ENCODE measurements around the gene STOM.
A peak's percentile ranks its signal among the peaks of the same experiment; 100 is the strongest.

STOM gene

GRCh38 chr9:121326901-121327613 lies 43.0 kb downstream of the STOM start:
- Histone ChIP-seq H2AFZ (ENCODE audit: low read depth, low read length) (no peak overlapping the region), H3K4me1 (ENCODE audit: low read length) (peaks cover 20% of the 10 kb centered on the region), H3K4me3 (ENCODE audit: low read length) (no peak overlapping the region), H4K20me1 (ENCODE audit: insufficient read depth, low read length) (no peaks in the 10 kb centered on the region), H3K27me3 (ENCODE audit: low read depth, low read length) (no peaks in the 10 kb centered on the region), H3K9me3 (ENCODE audit: insufficient read depth, low read length) (no peaks in the 10 kb centered on the region), H3K27ac (ENCODE audit: low read length) (no peak overlapping the region), H3K36me3 (replicated peaks; ENCODE audit: low read depth, low read length) (no peaks in the 10 kb centered on the region), H3K4me2 (ENCODE audit: low read length) (no peak overlapping the region), H3K79me2 (ENCODE audit: low read length) (no peaks in the 10 kb centered on the region), H3K9ac (ENCODE audit: low read length) (no peak overlapping the region)
- TF ChIP-seq, protein P1, sequence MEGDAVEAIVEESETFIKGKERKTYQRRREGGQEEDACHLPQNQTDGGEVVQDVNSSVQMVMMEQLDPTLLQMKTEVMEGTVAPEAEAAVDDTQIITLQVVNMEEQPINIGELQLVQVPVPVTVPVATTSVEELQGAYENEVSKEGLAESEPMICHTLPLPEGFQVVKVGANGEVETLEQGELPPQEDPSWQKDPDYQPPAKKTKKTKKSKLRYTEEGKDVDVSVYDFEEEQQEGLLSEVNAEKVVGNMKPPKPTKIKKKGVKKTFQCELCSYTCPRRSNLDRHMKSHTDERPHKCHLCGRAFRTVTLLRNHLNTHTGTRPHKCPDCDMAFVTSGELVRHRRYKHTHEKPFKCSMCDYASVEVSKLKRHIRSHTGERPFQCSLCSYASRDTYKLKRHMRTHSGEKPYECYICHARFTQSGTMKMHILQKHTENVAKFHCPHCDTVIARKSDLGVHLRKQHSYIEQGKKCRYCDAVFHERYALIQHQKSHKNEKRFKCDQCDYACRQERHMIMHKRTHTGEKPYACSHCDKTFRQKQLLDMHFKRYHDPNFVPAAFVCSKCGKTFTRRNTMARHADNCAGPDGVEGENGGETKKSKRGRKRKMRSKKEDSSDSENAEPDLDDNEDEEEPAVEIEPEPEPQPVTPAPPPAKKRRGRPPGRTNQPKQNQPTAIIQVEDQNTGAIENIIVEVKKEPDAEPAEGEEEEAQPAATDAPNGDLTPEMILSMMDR (IDR thresholded peaks at IDR 0.05; ENCODE audit: low read depth, low read length) = no peak
- no peak for TF ChIP-seq EZH2phosphoT487 (IDR thresholded peaks at IDR 0.05; ENCODE audit: low read depth)

GRCh38 chr9:121326130-121326838 lies 43.8 kb downstream of the STOM start:
- H3K4me3 ChIP-seq (ENCODE audit: low read length) = no peak overlapping the region
- H3K4me2 ChIP-seq (ENCODE audit: low read length) = no peak overlapping the region
- H3K27ac ChIP-seq (ENCODE audit: low read length) = no peak overlapping the region
- no peaks in the 10 kb centered on the region for H3K36me3 ChIP-seq (replicated peaks; ENCODE audit: low read depth, low read length)
- peaks cover 20% of the 10 kb centered on the region for H3K4me1 ChIP-seq (ENCODE audit: low read length)
- no peaks in the 10 kb centered on the region for H3K79me2 ChIP-seq (ENCODE audit: low read length)
- TF ChIP-seq, protein P1 (IDR thresholded peaks at IDR 0.05; ENCODE audit: low read depth, low read length) = no peak
- no peak for TF ChIP-seq EZH2phosphoT487 (IDR thresholded peaks at IDR 0.05; ENCODE audit: low read depth)
- no peak overlapping the region for H3K9ac ChIP-seq (ENCODE audit: low read length)
- no peaks in the 10 kb centered on the region for H4K20me1 ChIP-seq (ENCODE audit: insufficient read depth, low read length)
- H2AFZ ChIP-seq (ENCODE audit: low read depth, low read length) = no peak overlapping the region
- no peaks in the 10 kb centered on the region for H3K9me3 ChIP-seq (ENCODE audit: insufficient read depth, low read length)
- H3K27me3 ChIP-seq (ENCODE audit: low read depth, low read length) = no peaks in the 10 kb centered on the region

- Histone ChIP-seq H3K27ac (ENCODE audit: low read length) (no peak overlapping the region), H3K4me3 (ENCODE audit: low read length) (no peak overlapping the region), H3K27me3 (ENCODE audit: low read depth, low read length) (no peaks in the 10 kb centered on the region), H2AFZ (ENCODE audit: low read depth, low read length) (no peak overlapping the region), H3K4me2 (ENCODE audit: low read length) (no peak overlapping the region), H3K79me2 (ENCODE audit: low read length) (no peaks in the 10 kb centered on the region), H3K4me1 (ENCODE audit: low read length) (peaks cover 20% of the 10 kb centered on the region), H3K36me3 (replicated peaks; ENCODE audit: low read depth, low read length) (no peaks in the 10 kb centered on the region), H3K9me3 (ENCODE audit: insufficient read depth, low read length) (no peaks in the 10 kb centered on the region), H4K20me1 (ENCODE audit: insufficient read depth, low read length) (no peaks in the 10 kb centered on the region), H3K9ac (ENCODE audit: low read length) (no peak overlapping the region)
- TF ChIP-seq EZH2phosphoT487 (IDR thresholded peaks at IDR 0.05; ENCODE audit: low read depth) = no peak
- TF ChIP-seq, protein P1 (IDR thresholded peaks at IDR 0.05; ENCODE audit: low read depth, low read length) = no peak
These were observed 44.7 kb downstream of the STOM start for GRCh38 chr9:121325387-121325786.

- no peaks in the 10 kb centered on the region for H3K36me3 ChIP-seq (replicated peaks; ENCODE audit: low read depth, low read length)
- H4K20me1 ChIP-seq (ENCODE audit: insufficient read depth, low read length) = no peaks in the 10 kb centered on the region
- H3K9ac ChIP-seq (ENCODE audit: low read length) = no peak overlapping the region
- H3K27me3 ChIP-seq (ENCODE audit: low read depth, low read length) = no peaks in the 10 kb centered on the region
- H3K27ac ChIP-seq (ENCODE audit: low read length) = no peak overlapping the region
- TF ChIP-seq EZH2phosphoT487 (IDR thresholded peaks at IDR 0.05; ENCODE audit: low read depth) = no peak
- TF ChIP-seq, protein P1 (IDR thresholded peaks at IDR 0.05; ENCODE audit: low read depth, low read length) = no peak
- peaks cover 20% of the 10 kb centered on the region for H3K4me1 ChIP-seq (ENCODE audit: low read length)
- no peaks in the 10 kb centered on the region for H3K9me3 ChIP-seq (ENCODE audit: insufficient read depth, low read length)
- H3K79me2 ChIP-seq (ENCODE audit: low read length) = no peaks in the 10 kb centered on the region
- H3K4me3 ChIP-seq (ENCODE audit: low read length) = no peak overlapping the region
- no peak overlapping the region for H2AFZ ChIP-seq (ENCODE audit: low read depth, low read length)
- peak overlapping the region; percentile 42; the same call in 1 of the 2 replicates for H3K4me2 ChIP-seq (ENCODE audit: low read length)
These were observed 45.3 kb downstream of the STOM start for GRCh38 chr9:121324755-121325154.

Data from OCI-LY3 (cell line).